HG02938 (cell line): ENCODE data around the gene DERA.
"Not testable (repeated sequence)": the region's sequence is repeated elsewhere in the genome, so short reads cannot be mapped to it uniquely, and the experiment has no call there.

ENCODE experiments used
- ATAC-seq: cut with Tn5 transposase; IDR thresholded peaks from one replicate; pipeline ENCODE4 v1.9.1; 2021; ENCODE audit warnings: mild to moderate bottlenecking, moderate library complexity; ENCODE audit not compliant: unreplicated experiment

The DERA gene

GRCh38 chr12:15956413-15957185 lies 45.5 kb downstream of the DERA start:
- ATAC-seq: no peak

- ATAC-seq: no peak
Observed at GRCh38 chr12:15962760-15963159, 51.6 kb downstream of the DERA start.

GRCh38 chr12:15963271-15963670 lies 52.1 kb downstream of the DERA start:
- no peak for ATAC-seq

- no peak for ATAC-seq
Observed at GRCh38 chr12:15966426-15966825, 55.3 kb downstream of the DERA start.

GRCh38 chr12:15967053-15967452 lies 55.9 kb downstream of the DERA start:
- ATAC-seq: not testable (repeated sequence)

GRCh38 chr12:15971211-15971610 lies 60.1 kb downstream of the DERA start:
- ATAC-seq: no peak

- no peak for ATAC-seq
Observed at GRCh38 chr12:15972894-15973293, 61.8 kb downstream of the DERA start.

GRCh38 chr12:15977999-15978951 lies 67.1 kb downstream of the DERA start:
- peak; percentile 85 for ATAC-seq

GRCh38 chr12:15979096-15980092 lies 68.3 kb downstream of the DERA start:
- no peak for ATAC-seq

GRCh38 chr12:15982071-15982470 lies 70.9 kb downstream of the DERA start:
- ATAC-seq: no peak

- ATAC-seq: no peak
Observed at GRCh38 chr12:15982471-15982870, 71.3 kb downstream of the DERA start.

- no peak for ATAC-seq
Observed at GRCh38 chr12:15982921-15983320, 71.8 kb downstream of the DERA start.

GRCh38 chr12:15984097-15984800 lies 73.1 kb downstream of the DERA start:
- ATAC-seq: peak; percentile 54

GRCh38 chr12:15984963-15985362 lies 73.8 kb downstream of the DERA start:
- ATAC-seq: no peak

- no peak for ATAC-seq
Observed at GRCh38 chr12:15987696-15988095, 76.6 kb downstream of the DERA start.

GRCh38 chr12:15988983-15989755 lies 78.0 kb downstream of the DERA start:
- ATAC-seq: no peak

- ATAC-seq: no peak
Observed at GRCh38 chr12:15995801-15996200, 84.7 kb downstream of the DERA start.

- no peak for ATAC-seq
Observed at GRCh38 chr12:15996254-15996653, 85.1 kb downstream of the DERA start.

GRCh38 chr12:15996948-15997347 lies 85.8 kb downstream of the DERA start:
- ATAC-seq: no peak
